GM19240 (cell line): ENCODE measurements around the gene SGCA.

Experiments
- DNase-seq: peaks from one replicate; pipeline ENCODE4 v3.0.0; 2011; ENCODE audit warnings: low spot score; ENCODE audit not compliant: insufficient read length

Gene SGCA

GRCh38 chr17:50181591-50182560 is 16.1 kb downstream of the SGCA start:
- no peak for DNase-seq

DNA sequence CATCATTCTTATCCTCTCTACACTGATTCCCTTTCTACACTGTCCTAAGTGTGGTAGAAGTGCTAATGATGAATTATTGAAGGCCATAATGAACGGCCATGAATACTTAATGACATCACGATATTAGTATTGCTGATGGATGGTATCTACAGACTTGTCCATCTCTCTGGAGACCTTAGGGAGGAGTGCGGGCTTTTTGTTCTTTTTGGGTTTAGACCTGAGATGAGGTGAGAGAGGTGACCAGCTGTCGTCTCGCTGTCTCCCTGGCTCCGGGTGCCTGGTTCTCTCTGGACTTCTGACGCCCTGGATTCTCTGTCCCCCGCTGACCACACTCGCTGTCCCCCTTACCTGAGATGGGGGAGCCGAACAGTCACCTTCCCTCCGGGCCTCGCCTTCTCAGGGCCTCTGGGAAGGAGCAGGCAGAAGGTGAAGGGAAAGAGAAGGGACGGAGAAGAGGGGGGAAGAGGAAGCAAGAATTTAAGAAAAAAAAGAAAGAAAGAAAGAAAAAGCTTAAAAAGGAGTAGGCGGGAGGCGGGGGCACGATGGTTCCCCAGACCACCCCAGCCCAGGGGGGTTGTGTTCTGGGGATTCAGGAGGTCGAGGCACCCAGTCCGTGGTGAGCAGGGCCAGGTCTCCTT is 17.1 kb downstream of the SGCA start:
- DNase-seq: no peak

DNA sequence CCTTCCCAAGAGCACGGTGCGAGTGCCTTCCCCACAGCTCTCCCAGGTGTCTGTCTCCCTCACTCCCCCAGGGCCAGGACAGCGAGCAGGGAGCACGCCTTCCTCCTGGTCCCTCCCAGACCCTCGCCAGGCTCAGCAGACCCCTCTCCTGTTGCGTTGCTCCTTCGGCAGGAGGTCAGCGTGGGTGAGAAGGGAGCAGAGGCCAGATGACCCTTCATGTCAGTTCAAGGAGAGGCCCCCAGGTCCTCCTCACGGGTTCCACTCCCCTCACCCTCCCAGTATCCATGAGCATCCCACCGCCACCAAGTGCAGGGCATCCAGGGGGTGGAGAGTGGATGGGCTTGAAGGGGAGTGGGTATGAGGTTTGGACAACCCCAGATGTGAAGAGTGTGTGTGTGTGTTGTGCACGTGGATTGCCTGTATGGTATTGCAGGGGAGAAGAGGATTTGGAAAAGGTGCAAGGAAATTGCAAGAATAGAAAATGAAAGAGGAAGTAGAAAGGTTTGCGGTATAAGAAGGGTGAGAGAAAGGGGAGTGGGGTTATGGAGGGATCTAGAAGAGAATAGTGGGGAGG is 17.7 kb downstream of the SGCA start:
- DNase-seq: no peak

DNA sequence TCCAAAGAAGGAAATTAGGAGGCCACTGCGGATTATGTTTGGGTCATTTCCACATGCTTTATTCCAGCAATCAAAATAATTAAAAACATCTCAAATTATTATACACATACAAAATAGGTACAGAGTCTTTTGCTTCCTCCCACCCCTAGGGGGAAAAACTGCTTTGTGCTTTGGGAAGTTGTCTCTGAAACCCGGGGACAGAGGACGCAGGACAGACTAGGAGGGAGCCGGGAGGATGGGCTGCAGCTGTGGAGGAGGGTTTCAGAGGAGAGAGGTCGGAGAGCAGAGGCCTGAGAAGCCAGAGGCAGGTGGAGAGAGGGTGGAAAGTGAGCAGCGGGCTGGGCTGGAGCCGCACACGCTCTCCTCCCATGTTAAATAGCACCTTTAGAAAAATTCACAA is 18.3 kb downstream of the SGCA start:
- DNase-seq: no peak

DNA sequence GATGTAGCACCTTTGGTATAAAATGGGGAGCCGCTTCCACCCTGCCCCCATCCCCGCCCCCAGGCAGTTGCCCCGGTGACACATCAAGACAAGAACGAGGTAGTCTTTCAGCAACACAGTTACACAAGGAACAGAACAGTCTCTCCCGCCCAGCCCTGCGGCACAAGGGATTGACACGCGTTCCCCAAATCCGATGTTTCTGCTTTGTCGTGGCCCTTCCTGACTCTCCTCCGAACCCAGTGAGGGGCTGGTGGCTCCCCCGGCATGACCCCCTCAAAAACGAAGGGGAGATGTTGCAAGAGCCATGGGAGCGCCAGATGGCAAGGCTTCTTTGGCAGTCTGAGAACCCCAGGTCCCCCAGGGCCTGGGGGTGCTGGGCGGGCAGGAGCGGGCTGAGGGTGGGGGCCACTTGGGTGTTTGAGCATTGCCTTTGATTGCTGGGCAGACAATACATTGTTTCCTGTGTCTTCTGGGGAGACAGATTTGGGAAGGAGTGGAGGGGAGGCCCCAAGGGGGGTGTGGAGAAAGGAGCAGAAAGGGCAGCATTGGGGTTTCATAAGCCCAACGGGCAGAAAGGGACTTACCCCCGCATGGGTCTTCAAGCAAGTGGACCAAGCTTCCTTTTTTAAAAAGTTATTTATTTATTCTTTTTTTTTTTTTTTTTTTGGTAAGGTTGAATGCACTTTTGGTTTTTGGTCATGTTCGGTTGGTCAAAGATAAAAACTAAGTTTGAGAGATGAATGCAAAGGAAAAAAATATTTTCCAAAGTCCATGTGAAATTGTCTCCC is 19.0 kb downstream of the SGCA start:
- DNase-seq: no peak

DNA sequence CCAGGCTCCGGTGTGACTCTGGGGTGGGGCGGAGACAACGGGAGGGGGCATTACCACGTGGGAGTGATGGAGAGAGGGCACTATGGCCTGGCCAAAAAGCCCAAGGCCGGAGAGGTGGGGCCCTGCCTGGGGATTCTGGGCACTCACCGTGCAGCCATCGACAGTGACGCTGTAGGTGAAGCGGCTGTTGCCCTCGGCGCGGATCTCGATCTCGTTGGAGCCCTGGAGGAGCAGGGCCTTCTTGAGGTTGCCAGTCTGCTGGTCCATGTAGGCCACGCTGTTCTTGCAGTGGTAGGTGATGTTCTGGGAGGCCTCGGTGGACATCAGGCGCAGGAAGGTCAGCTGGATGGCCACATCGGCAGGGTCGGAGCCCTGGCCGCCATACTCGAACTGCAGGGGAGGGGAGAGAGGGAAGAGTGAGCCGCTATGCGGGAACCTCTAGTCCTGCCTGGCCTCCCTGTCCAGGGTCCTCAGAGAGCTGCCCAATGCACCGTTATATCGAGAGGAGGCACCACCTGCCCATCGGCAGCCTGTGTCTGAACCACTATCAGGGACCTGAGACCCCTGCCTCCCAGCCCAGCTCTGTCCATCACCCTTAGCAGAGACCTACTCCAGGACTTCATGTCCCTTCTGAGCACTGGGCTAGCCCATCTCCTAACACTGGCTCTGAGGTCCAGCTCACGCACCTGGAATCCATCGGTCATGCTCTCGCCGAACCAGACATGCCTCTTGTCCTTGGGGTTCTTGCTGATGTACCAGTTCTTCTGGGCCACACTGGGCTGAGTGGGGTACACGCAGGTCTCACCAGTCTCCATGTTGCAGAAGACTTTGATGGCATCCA is 20.0 kb downstream of the SGCA start:
- DNase-seq: no peak

DNA sequence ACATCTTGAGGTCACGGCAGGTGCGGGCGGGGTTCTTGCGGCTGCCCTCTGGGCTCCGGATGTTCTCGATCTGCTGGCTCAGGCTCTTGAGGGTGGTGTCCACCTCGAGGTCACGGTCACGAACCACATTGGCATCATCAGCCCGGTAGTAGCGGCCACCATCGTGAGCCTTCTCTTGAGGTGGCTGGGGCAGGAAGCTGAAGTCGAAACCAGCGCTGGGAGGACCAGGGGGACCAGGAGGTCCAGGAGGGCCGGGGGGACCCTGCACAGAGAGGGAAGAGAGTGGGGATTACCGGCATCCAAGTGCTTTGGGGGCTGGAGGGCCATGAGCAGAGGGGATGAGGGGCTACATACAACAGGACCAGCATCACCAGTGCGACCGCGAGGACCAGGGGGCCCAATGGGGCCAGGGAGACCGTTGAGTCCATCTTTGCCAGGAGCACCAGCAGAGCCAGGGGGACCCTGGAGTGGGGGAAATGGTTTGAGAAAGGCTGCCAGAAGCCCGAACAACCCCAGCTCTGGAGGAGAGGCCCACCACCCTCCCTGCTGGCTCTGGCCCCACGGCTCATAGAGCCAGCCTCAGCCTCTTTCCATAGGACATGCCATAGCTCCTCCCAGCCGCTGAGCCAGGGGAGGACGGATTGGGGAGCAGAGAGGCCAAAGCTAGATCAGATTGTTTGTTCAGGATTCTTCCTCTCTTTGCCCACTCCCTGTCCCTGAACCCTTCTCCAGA is 21.0 kb downstream of the SGCA start:
- no peak for DNase-seq

DNA sequence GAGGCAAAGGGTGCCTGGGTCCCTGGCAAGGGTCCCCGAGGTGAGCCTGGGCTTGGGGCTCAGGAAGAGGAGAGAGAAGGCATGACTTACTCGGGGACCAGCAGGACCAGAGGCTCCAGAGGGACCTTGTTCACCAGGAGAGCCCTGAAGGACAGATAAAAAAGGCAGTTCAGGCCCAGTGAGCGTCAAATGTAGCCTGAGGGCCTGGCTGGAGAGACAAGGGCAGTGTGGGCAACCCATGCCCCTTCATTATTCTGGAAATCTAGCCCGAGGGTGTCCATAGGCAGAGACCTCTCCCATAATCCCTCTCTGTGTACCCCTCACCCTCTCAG is 21.6 kb downstream of the SGCA start:
- no peak for DNase-seq

DNA sequence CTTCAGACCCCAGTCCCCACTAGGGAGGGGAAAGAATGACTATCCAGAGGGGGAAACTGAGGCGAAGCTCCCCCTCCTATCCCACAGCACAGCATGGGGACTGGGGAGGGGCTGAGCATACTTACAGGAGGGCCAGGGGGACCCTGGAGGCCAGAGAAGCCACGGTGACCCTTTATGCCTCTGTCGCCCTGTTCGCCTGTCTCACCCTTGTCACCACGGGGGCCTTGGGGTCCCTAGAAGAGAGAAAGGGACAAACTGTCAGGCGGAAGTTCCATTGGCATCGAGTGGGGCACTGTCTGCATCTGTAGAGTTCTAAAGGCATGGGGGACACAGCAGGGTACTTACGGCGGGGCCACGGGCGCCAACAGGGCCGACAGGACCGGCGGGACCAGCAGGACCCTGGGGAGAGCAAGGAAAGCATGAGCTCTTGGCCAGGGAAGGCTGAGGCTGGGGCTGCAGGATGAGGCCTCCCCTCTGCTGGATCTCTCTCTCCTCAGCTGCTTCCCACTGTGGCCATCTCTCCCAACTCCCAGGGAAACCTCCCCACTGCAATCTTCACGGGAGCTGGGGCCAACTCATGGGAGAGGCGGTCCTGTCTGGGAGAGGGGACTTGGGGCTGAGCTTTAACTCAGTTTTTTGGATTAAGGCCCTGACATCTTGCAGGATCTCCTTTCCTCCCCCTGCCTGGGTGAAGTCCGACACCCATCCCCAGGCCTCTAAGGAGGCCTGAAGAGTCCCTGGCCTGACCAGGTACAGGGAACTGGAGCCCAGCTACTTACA is 22.1 kb downstream of the SGCA start:
- no peak for DNase-seq

GRCh38 chr17:50188531-50188920 is 22.7 kb downstream of the SGCA start:
- DNase-seq: no peak

DNA sequence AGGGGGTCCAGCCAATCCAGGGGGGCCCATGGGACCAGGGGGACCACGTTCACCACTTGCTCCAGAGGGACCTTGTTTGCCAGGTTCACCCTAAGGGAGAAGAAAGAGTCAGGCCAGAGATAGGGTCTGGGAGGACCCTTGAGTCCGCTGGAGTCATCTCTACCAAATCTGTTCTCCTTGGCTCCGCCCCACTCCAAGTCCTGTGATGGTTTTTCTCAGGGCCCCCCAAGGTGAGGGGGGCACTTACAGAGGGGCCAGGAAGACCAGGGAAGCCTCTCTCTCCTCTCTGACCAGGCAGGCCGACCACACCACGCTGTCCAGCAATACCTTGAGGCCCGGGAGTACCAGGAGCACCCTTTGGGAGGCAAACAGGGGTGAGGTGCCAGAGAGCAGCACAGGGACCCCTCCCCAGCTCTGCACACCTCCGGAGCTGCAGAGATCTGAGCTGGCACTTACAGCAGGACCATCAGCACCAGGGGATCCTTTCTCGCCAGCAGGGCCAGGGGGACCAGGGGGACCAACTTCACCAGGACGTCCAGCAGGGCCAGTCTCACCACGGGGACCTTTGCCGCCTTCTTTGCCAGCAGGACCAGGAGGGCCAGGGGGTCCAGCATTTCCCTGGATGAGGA is 23.2 kb downstream of the SGCA start:
- DNase-seq: no peak

- no peak for DNase-seq
These were observed 23.9 kb downstream of the SGCA start for GRCh38 chr17:50189550-50190292.

- DNase-seq: no peak
These were observed 24.4 kb downstream of the SGCA start for GRCh38 chr17:50190293-50190602.

DNA sequence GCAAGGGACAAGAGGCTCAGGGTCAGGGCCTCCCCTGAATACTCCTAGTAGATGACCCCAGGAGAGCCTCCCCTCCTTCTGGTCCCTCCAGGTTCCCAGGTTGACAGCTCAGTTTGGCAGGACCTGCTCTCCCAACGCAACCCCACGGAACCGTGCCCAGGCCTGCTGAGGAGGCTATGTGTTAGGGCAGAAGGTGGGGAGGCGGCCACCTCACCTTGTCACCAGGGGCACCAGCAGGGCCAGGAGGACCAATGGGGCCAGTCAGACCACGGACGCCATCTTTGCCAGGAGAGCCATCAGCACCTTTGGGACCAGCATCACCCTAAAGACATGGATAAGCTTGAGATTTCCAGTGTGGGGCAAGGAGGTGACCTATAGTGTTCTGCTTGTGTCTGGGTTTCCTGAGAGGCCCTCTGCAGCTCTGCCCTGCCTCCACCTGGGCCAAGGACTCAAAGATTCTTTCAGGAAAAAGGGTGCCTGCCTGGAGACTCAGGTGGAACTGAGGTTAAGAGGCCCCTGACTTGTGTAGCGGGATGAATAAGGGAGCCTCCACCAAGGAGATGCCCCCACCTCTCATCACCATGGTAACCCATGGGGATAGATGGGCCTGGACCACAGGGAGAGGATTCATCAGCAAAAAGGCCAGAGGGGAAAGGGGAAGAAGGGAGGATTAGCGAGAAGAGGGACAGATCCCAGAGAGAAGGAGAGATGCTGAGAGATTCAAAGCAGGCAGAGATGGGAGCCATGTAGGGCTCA is 25.0 kb downstream of the SGCA start:
- DNase-seq: no peak

- DNase-seq: no peak
These were observed 25.7 kb downstream of the SGCA start for GRCh38 chr17:50191359-50192143.

- no peak for DNase-seq
These were observed 26.4 kb downstream of the SGCA start for GRCh38 chr17:50192144-50192617.
